Right ventricle myocardium inferior (tissue), 1 donor: Measurements from ENCODE around the gene PRC1. TPM values are rescaled to one million over a fixed set of nuclear protein-coding genes. Genes with fewer than 3 reads are reported as not detected.
"Not testable (repeated sequence)": the region's sequence is repeated elsewhere in the genome, so short reads cannot be mapped to it uniquely, and the experiment has no call there.

ENCODE experiments used
- ATAC-seq: fragments of 200-7000 bp; cut with Tn5 transposase; one replicate; pipeline ENCODE4 v1.9.1; 2020; ENCODE audit warnings: mild to moderate bottlenecking, moderate library complexity
- DNase-seq: peaks from one replicate; pipeline ENCODE4 v3.0.0; 2021; ENCODE audit errors: missing footprints
- intact Hi-C: fragments of 100-400 bp; cut with DNase I; formaldehyde crosslinking; loops from one replicate; pipeline ENCODE4 v1.11.0; 2022
- total RNA-seq: library from RNA; stranded (reverse); fragmentation: NEBNext Ultra II Directional; extraction: Animal tissue kit (Norgen Biotek cat#: 25700); gene quantifications from one replicate; pipeline ENCODE4 v1.2.1, GENCODE V29; 2021
- donor health status: DM: no; HTN: yes; CAD: no; lungs with severe emphysema.

The PRC1 gene
- total RNA-seq, 1 donor from 2014 or later = 4.0 TPM

DNA sequence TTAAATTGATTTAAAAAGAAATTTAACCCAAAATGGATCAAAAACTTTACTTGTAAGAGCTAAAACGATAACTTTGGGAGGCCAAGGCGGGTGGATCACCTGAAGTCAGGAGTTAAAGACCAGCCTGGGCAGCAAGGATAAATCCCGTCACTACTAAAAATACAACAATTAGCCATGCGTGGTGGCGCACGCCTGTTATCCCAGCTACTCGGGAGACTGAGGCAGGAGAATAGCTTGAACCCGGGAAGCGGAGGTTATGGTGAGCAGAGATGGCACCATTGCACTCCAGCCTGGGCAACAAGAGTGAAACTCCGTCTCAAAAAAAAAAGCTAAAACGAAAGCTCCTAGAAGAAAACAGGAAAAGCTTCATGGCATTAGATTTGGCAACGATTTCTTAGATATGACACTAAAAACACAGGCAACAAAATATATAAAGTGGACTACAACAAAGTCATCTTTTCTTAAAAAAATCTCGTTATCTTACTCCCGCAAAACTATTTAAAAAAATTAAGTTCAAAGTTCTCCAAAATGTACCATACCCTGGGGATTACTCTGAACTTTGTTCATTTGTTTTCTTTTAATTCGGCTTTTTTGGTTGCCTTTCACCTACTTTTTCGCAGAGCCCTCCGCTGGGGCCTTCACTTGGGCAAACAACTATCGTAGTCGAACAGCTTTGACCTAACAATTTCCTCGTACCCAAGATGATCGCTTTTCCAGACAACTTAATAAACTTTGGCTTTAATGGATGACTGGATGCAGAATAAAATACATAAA is 64.9 kb downstream of the PRC1 start:
- intact Hi-C loops = loop anchor here (5.0 to 10.0 kb wide), 3 partner anchors 42 to 1035 kb away; partner anchors contain the start of gene AP3S2
- DNase-seq = no peak
- no peak for ATAC-seq

DNA sequence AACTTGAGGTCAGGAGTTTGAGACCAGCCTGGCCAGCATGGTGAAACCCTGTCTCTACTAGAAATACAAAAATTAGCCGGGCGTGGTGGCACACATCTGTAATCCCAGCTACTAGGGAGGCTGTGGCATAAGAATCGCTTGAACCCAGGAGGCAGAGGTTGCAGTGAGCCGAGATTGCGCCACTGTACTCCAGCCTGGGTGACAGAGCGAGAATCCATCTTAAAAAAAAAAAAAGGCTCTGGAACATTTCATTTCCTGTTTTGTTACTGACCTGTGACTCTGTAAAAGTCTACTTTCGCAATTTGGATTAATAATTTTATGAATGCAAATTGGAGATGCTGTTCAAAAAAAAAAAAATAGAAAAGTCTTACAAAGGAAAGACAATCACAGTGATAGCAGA is 66.2 kb downstream of the PRC1 start:
- ATAC-seq, DNase-seq, intact Hi-C loops: not testable (repeated sequence)

DNA sequence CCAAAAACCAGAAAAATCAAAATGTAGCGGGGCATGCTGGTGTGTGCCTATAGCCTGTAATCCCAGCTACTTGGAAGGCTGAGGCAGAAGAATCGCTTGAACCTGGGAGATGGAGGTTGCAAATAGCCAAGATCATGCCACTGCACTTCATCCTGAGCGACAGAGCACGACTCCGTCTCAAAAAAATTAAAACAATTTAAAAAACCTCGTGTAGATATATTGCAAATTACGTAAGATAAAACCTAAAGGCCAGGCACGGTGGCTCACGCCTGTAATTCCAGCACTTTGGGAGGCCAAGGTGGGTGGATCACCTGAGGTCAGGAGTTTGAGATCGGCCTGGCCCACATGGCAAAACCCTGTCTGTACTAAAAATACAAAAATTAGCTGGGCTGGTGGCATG is 67.6 kb downstream of the PRC1 start:
- ATAC-seq, intact Hi-C loops, DNase-seq: not testable (repeated sequence)

- DNase-seq (no peak), ATAC-seq (no peak)
- intact Hi-C loops = no loop called here
These were observed 70.0 kb downstream of the PRC1 start for GRCh38 chr15:90924375-90924774.

GRCh38 chr15:90922712-90923322 is 71.5 kb downstream of the PRC1 start:
- ATAC-seq, intact Hi-C loops, DNase-seq: not testable (repeated sequence)

DNA sequence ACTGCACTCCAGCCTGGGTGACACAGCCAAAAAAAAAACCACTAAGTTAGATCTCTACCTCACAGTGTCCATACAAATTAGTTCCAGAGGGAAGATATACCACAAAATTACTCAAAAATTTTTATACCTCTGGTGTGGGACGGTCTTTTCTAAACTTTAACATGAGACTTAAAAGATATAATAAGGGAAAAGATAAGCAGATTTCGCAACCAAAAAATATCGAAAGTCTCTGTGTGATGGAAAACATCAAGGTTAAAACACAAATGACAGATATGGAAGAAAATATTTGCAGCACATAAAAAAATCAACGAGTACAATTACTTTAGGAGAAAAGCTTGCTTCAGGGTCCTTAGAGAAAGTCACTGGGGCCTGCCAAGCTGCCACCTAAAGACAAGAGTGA is 72.4 kb downstream of the PRC1 start:
- no peak for ATAC-seq
- intact Hi-C loops = no loop called here
- no peak for DNase-seq

GRCh38 chr15:90918835-90919234 is 75.5 kb downstream of the PRC1 start:
- intact Hi-C loops = no loop called here
- ATAC-seq (peak; percentile 33), DNase-seq (no peak)

- no peak for DNase-seq
- intact Hi-C loops = no loop called here
- ATAC-seq = no peak
These were observed 76.1 kb downstream of the PRC1 start for GRCh38 chr15:90918034-90918788.

GRCh38 chr15:90917569-90917968 is 76.8 kb downstream of the PRC1 start:
- DNase-seq (no peak), ATAC-seq (no peak)
- intact Hi-C loops = no loop called here

GRCh38 chr15:90916461-90916860 is 77.9 kb downstream of the PRC1 start:
- intact Hi-C loops = no loop called here
- ATAC-seq (no peak), DNase-seq (no peak)

Other genes with a start within 250 kb of the PRC1 start
- gene FURIN, start 125.9 kb downstream of the PRC1 start, total RNA-seq = 51.2 TPM
- gene FES, start 110.0 kb downstream of the PRC1 start, total RNA-seq = 19.3 TPM
- 133 TPM for gene MAN2A2, start 91.2 kb downstream of the PRC1 start, total RNA-seq
- 18.9 TPM for gene HDDC3, start 62.0 kb downstream of the PRC1 start, total RNA-seq
- gene UNC45A, start 59.2 kb downstream of the PRC1 start, total RNA-seq = 25.8 TPM
- 9.0 TPM for gene RCCD1, start 39.7 kb downstream of the PRC1 start, total RNA-seq
- gene VPS33B, start 28.1 kb upstream of the PRC1 start, total RNA-seq = 4.2 TPM
- 3.5 TPM for gene SV2B, start 105.7 kb upstream of the PRC1 start, total RNA-seq